Bone marrow (tissue), 2 donors: ENCODE measurements around the gene NRM.
"Not testable (repeated sequence)": the region's sequence is repeated elsewhere in the genome, so short reads cannot be mapped to it uniquely, and the experiment has no call there.

Source experiments
- DNase-seq, 2 donors: peaks; one replicate each; lab custom pipeline; 2025; lab: John Stamatoyannopoulos, UW

Gene NRM

GRCh38 chr6:30666300-30666699, 24.5 kb downstream of the NRM start:
- DNase-seq = not testable (repeated sequence)

GRCh38 chr6:30664994-30665767, 25.6 kb downstream of the NRM start:
- no peak for DNase-seq

DNA sequence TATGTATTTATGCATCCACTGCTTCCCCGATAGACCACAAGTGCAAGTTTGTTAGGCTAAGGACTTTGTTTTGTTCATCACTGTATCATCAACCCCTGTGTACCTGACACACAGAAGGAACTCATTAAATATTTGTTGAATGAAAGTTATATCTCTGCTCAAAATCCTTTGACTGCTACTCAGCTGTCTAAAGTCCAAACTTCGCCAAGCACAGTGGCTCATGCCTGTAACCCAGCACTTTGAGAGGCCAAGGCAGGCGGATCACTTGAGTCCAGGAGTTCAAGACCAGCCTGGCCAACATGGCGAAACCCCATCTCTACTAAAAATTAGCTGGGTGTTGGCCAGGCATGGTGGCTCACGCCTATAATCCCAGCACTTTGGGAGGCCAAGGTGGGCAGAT, 32.9 kb downstream of the NRM start:
- not testable (repeated sequence) for DNase-seq

DNA sequence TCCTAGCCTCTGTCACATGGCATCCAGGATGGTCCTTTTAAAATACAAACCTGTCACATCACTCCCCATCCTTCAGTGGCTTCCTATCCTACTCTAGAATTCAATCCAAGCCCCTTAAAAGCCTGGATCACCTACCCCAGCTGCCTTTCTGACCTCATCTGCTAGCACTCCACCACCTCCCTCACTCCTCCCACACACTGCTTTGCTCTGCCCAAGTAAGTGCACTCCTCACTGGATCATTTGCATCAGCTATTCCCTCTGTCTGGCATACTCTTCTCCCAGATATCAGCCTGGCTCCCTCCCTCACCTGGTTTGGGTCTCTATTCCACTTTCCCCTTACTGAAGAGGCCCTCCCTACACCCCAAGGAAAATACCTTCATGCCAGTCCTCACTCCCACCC, 33.3 kb downstream of the NRM start:
- no peak for DNase-seq

GRCh38 chr6:30656513-30656912, 34.3 kb downstream of the NRM start:
- no peak for DNase-seq

DNA sequence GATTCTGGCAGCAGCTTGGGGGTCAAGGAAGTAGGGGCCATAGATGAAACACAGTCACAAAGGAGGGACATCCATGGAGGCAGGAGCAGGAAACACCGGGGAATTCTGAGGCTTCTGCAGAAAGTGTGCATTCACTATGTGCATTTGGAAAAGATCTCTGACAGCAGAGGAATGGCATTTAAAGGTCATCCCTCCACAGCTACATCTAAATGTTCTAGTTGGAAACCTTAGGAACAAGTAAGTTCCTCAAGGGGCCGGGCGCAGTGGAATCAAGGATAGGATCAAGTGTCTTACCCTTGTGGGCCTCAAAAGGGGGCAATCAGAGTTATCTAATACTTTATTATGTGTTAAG, 35.1 kb downstream of the NRM start:
- DNase-seq = no peak

- DNase-seq = no peak
Observed at GRCh38 chr6:30654798-30655742, 35.7 kb downstream of the NRM start.

GRCh38 chr6:30651143-30651542, 39.6 kb downstream of the NRM start:
- no peak for DNase-seq

GRCh38 chr6:30647242-30648116, 43.3 kb downstream of the NRM start:
- peak; percentile 6 to 52 for DNase-seq

DNA sequence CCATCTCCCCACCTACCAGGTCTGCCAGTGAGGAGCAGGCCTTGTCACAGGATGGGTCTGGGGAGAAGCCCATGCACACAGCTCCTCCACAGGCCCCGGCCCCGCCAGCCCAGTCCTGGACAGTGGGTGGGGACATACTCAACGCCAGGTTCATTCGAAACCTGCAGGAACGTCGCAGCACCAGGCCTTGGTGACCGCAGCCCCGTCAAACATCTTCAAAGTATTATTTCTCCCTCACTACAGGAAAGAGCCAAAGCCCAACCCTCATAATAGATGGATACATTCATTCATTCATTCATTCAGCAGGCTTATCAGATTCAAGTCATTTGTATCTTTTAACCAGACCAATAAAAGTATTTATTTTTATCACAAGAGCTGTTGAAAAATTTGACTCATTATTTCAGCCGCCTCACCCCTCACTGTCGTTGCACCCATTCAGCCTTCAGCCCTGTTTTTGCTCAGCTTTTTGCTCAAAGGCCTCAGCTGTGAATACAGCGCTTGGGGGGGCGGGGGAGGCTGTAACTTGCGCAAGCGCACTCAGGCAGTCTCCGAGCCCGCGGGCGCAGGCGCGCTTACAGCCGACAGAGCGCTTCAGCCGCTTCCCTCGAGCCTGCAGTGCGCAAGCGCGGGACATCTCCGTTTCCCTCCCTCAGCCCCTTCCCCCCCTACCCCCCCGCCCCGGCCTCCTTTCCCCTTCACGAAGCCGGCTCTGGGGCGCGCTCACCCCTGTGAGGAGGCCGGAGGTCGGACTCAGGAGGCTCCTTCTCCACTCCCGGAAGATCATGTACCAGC, 44.1 kb downstream of the NRM start, which contains the start of gene C6orf136:
Gene C6orf136, plus strand, starts transcription at position 684 of the 792 bp plus-strand sequence. Its CDS starts 99 bp downstream, at position 783.
- DNase-seq = peak; percentile 64 to 88

- DNase-seq = no peak
Observed at GRCh38 chr6:30645989-30646388, 44.8 kb downstream of the NRM start.

DNA sequence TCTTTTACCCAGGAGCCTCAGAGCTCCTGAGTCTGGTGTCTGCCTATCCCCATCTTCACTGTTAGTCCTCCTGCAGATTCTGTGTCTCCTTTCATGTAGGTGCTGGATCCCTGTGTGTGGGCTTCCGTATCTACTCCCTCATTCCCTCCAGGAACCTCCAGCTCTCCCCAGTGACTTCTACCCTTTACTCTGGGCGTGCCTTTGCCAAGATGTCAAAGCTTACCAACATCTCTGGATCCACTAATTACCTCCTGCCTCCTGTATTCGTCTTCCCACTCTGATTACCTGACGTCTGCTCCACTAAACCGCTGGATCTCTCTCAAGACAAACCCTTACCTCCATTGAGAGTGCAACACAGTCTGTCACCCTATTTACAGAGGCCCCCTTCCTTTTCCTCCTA, 46.0 kb downstream of the NRM start:
- DNase-seq = no peak

GRCh38 chr6:30643656-30644055, 47.1 kb downstream of the NRM start:
- DNase-seq = no peak

GRCh38 chr6:30641048-30641447, 49.7 kb downstream of the NRM start:
- DNase-seq = no peak

- DNase-seq = no peak
Observed at GRCh38 chr6:30640481-30640880, 50.3 kb downstream of the NRM start.
